CD4-positive, alpha-beta T cell (primary cell): Measurements from ENCODE around the gene IBA57. TPM values are rescaled to one million over a fixed set of nuclear protein-coding genes. Genes with fewer than 3 reads are reported as not detected.
"Not testable (repeated sequence)": the region's sequence is repeated elsewhere in the genome, so short reads cannot be mapped to it uniquely, and the experiment has no call there.

Source experiments
- ATAC-seq: fragments of 200-7000 bp; cut with Tn5 transposase; one replicate; pipeline ENCODE4 v1.10.0; 2022; ENCODE audit warnings: mild to moderate bottlenecking; ENCODE audit not compliant: poor library complexity
- CTCF ChIA-PET: fragments of 350-600 bp; sonication (Branson Sonifier 250); formaldehyde crosslinking; loops from one replicate; lab custom pipeline; 2021; ENCODE audit warnings: antibody characterized with exemption, inconsistent platforms; lab: Charles Lee
- POLR2A ChIA-PET: fragments of 350-600 bp; sonication (Branson Sonifier 250); formaldehyde crosslinking; loops from one replicate; lab custom pipeline; 2021; ENCODE audit warnings: antibody characterized with exemption, inconsistent platforms; lab: Charles Lee
- DNase-seq, 14 experiments: peaks; one replicate each; pipeline ENCODE4 v3.0.0-alpha.2; 2013 to 2020; ENCODE audit warnings: mixed read lengths in 2 of 14
- H3K27ac ChIP-seq, 2 donors: one replicate each; pipeline versions ENCODE4 v1.5.1 to v1.7.0; 2013; ENCODE audit warnings: low read length in 2 of 2, low read depth in 1 of 2, mild to moderate bottlenecking in 1 of 2
- H3K27me3 ChIP-seq, 2 experiments: 1 replicate in 1 of 2; 2 replicates in 1 of 2; pipeline versions ENCODE4 v1.6.1 to v1.7.0; 2013; ENCODE audit warnings: low read length in 2 of 2, control low read depth in 1 of 2, mild to moderate bottlenecking in 1 of 2, moderate library complexity in 1 of 2; ENCODE audit not compliant: insufficient read depth in 2 of 2, control insufficient read depth in 1 of 2
- H3K36me3 ChIP-seq: one replicate; pipeline ENCODE4 v1.6.1; 2013; ENCODE audit warnings: low read length, control low read depth; ENCODE audit not compliant: insufficient read depth
- H3K4me1 ChIP-seq: one replicate; pipeline ENCODE4 v1.6.1; 2013; ENCODE audit warnings: low read length, control low read depth; ENCODE audit not compliant: insufficient read depth
- H3K4me3 ChIP-seq: one replicate; pipeline ENCODE4 v1.5.1; 2013; ENCODE audit warnings: mild to moderate bottlenecking, low read length, moderate library complexity
- H3K9me3 ChIP-seq, 2 experiments: 1 replicate in 1 of 2; 2 replicates in 1 of 2; pipeline versions ENCODE4 v1.6.1 to v1.7.0; 2013; ENCODE audit warnings: low read length in 2 of 2, mild to moderate bottlenecking in 2 of 2, control low read depth in 1 of 2, moderate library complexity in 1 of 2; ENCODE audit not compliant: control insufficient read depth in 1 of 2, insufficient read depth in 1 of 2
- H3K27ac Mint-ChIP-seq: one replicate; pipeline ENCODE4 v1.8.0; 2020; ENCODE audit warnings: mixed read lengths
- H3K27me3 Mint-ChIP-seq: one replicate; pipeline ENCODE4 v1.8.0; 2021; ENCODE audit warnings: mixed read lengths
- H3K36me3 Mint-ChIP-seq: one replicate; pipeline ENCODE4 v1.8.0; 2021; ENCODE audit warnings: low read depth, mixed read lengths
- H3K4me1 Mint-ChIP-seq: one replicate; pipeline ENCODE4 v1.8.0; 2021; ENCODE audit warnings: low read depth, mixed read lengths
- H3K4me3 Mint-ChIP-seq: one replicate; pipeline ENCODE4 v1.8.0; 2020; ENCODE audit warnings: mild to moderate bottlenecking, mixed read lengths
- H3K9me3 Mint-ChIP-seq: one replicate; pipeline ENCODE4 v1.8.0; 2020; ENCODE audit warnings: mixed read lengths
- CTCF ChIP-seq: fragments of 200-600 bp; IDR thresholded peaks from one replicate; pipeline ENCODE4 v1.8.0; 2022; ENCODE audit warnings: antibody characterized with exemption, mild to moderate bottlenecking
- intact Hi-C, 2 experiments: fragments of 100-400 bp; cut with DNase I in 1 of 2; cut with micrococcal nuclease in 1 of 2; formaldehyde crosslinking; loops; one replicate each; pipeline versions ENCODE4 v1.15.1 to v1.9.0; 2023 to 2025; cut with DNase I, micrococcal nuclease
- total RNA-seq, 174 experiments: library from RNA in 2 of 174; stranded (reverse) in 2 of 174; gene quantifications; one replicate each; pipeline ENCODE4 v1.2.3 and lab custom pipeline; 2021 to 2026

Gene IBA57
- total RNA-seq, 2 experiments from 2014 or later: 19.7 to 19.9 TPM

GRCh38 chr1:228225740-228226139 is 60.1 kb downstream of the IBA57 start:
- intact Hi-C loops: no loop called here
- H3K36me3 ChIP-seq: peaks cover 23% of the 10 kb centered on the region
- H3K4me3 ChIP-seq: no peak overlapping the region
- peaks cover 8% of the 10 kb centered on the region for H3K4me1 Mint-ChIP-seq
- no peak for TF ChIP-seq CTCF
- H3K36me3 Mint-ChIP-seq: peaks cover 90% of the 10 kb centered on the region
- H3K27me3 ChIP-seq: no peaks in the 10 kb centered on the region
- no peaks in the 10 kb centered on the region for H3K9me3 Mint-ChIP-seq
- ChIA-PET POLR2A (no interaction called here), CTCF (no interaction called here)
- H3K27ac ChIP-seq: no peak overlapping the region
- H3K27ac Mint-ChIP-seq: no peak overlapping the region
- H3K4me1 ChIP-seq: no peaks in the 10 kb centered on the region
- no peak for ATAC-seq
- DNase-seq: no peak
- no peak overlapping the region for H3K4me3 Mint-ChIP-seq
- H3K9me3 ChIP-seq: peaks cover 9 to 14% of the 10 kb centered on the region in 2 experiments
- no peaks in the 10 kb centered on the region for H3K27me3 Mint-ChIP-seq

GRCh38 chr1:228226141-228226874 is 60.7 kb downstream of the IBA57 start:
- H3K9me3 Mint-ChIP-seq: no peaks in the 10 kb centered on the region
- ATAC-seq (no peak), DNase-seq (no peak)
- H3K27me3 ChIP-seq: no peaks in the 10 kb centered on the region
- peaks cover 92% of the 10 kb centered on the region for H3K36me3 Mint-ChIP-seq
- no peak overlapping the region for H3K4me3 Mint-ChIP-seq
- peaks cover 8% of the 10 kb centered on the region for H3K4me1 Mint-ChIP-seq
- peaks cover 24% of the 10 kb centered on the region for H3K36me3 ChIP-seq
- H3K27ac Mint-ChIP-seq: no peak overlapping the region
- CTCF ChIA-PET: interaction anchor here (0.5 kb wide), 1 partner anchor 47 kb away, joined by 5 read pairs; no protein-coding TSS in a partner anchor
- H3K4me3 ChIP-seq: no peak overlapping the region
- no peaks in the 10 kb centered on the region for H3K27me3 Mint-ChIP-seq
- H3K4me1 ChIP-seq: no peaks in the 10 kb centered on the region
- peaks cover 9 to 14% of the 10 kb centered on the region in 2 experiments for H3K9me3 ChIP-seq
- POLR2A ChIA-PET: no interaction called here
- no peak for TF ChIP-seq CTCF
- intact Hi-C loops: no loop called here
- H3K27ac ChIP-seq: no peak overlapping the region

GRCh38 chr1:228226956-228227791 is 61.6 kb downstream of the IBA57 start:
- DNase-seq (no peak), ATAC-seq (no peak)
- peaks cover 27% of the 10 kb centered on the region for H3K36me3 ChIP-seq
- H3K27ac ChIP-seq: no peak overlapping the region
- no peak overlapping the region for H3K4me3 ChIP-seq
- TF ChIP-seq CTCF: no peak
- CTCF ChIA-PET: interaction anchor here (0.5 kb wide), 1 partner anchor 47 kb away, joined by 5 read pairs; no protein-coding TSS in a partner anchor
- H3K27me3 ChIP-seq: no peaks in the 10 kb centered on the region
- POLR2A ChIA-PET: no interaction called here
- no peaks in the 10 kb centered on the region for H3K9me3 Mint-ChIP-seq
- H3K27ac Mint-ChIP-seq: no peak overlapping the region
- H3K4me3 Mint-ChIP-seq: no peak overlapping the region
- peaks cover 8% of the 10 kb centered on the region for H3K4me1 Mint-ChIP-seq
- peaks cover 93% of the 10 kb centered on the region for H3K36me3 Mint-ChIP-seq
- H3K9me3 ChIP-seq: peaks cover 9 to 14% of the 10 kb centered on the region in 2 experiments
- no peaks in the 10 kb centered on the region for H3K27me3 Mint-ChIP-seq
- intact Hi-C loops: no loop called here
- H3K4me1 ChIP-seq: no peaks in the 10 kb centered on the region

- peaks cover 27% of the 10 kb centered on the region for H3K36me3 ChIP-seq
- POLR2A ChIA-PET, H3K27me3 Mint-ChIP-seq, H3K27me3 ChIP-seq, H3K4me1 Mint-ChIP-seq, ATAC-seq, H3K27ac Mint-ChIP-seq, H3K4me3 Mint-ChIP-seq, H3K27ac ChIP-seq, intact Hi-C loops, H3K4me1 ChIP-seq, DNase-seq, H3K4me3 ChIP-seq, H3K9me3 Mint-ChIP-seq, CTCF ChIA-PET: not testable (repeated sequence)
- peaks cover 93% of the 10 kb centered on the region for H3K36me3 Mint-ChIP-seq
- H3K9me3 ChIP-seq: peaks cover 9 to 14% of the 10 kb centered on the region in 2 experiments
Observed at GRCh38 chr1:228228147-228228546, 62.5 kb downstream of the IBA57 start.
